Endothelial cell of umbilical vein (primary cell): Measurements from ENCODE around the gene ABLIM2. TPM values are rescaled to one million over a fixed set of nuclear protein-coding genes. Genes with fewer than 3 reads are reported as not detected.

Experiments
- BruUV-seq: library from RNA; stranded (reverse); fragments of 400-500 nt; replicated peaks from 2 replicates; lab custom pipeline; 2021; lab: Mats Ljungman, UMichigan
- CTCF ChIA-PET: fragments of 300-600, 350-600 bp; sonication (Branson Sonifier 250); formaldehyde crosslinking; loops from one replicate; lab custom pipeline; 2021; ENCODE audit warnings: antibody characterized with exemption, inconsistent platforms; lab: Charles Lee
- POLR2A ChIA-PET: fragments of 300-600, 350-600 bp; sonication (Branson Sonifier 250); formaldehyde crosslinking; loops from one replicate; lab custom pipeline; 2021; ENCODE audit warnings: antibody characterized with exemption, inconsistent platforms; lab: Charles Lee
- DNase-seq: peaks from one replicate; pipeline ENCODE4 v3.0.0-alpha.2; 2011; ENCODE audit warnings: low read depth, low spot score
- FAIRE-seq: peaks from 2 replicates; lab custom pipeline; 2011; peaks lifted over from hg19 to GRCh38; lab: Jason Lieb, UNC
- H2AFZ ChIP-seq: 2 replicates; pipeline ENCODE4 v1.6.0; 2012; ENCODE audit warnings: low read depth, low read length, control low read depth, inconsistent platforms
- H3K27ac ChIP-seq: 2 replicates; pipeline ENCODE4 v1.5.1; 2011; ENCODE audit warnings: low read depth, mild to moderate bottlenecking, control low read depth, low read length, moderate library complexity; ENCODE audit not compliant: insufficient read depth
- H3K27me3 ChIP-seq, 2 experiments: 2 replicates each; pipeline versions ENCODE4 v1.6.0 to v1.6.1; 2011; ENCODE audit warnings: low read length in 2 of 2, mixed read lengths in 1 of 2; ENCODE audit not compliant: control insufficient read depth in 2 of 2, insufficient read depth in 2 of 2
- H3K36me3 ChIP-seq, 2 experiments: 2 replicates in 1 of 2; 3 replicates in 1 of 2; pipeline ENCODE4 v1.5.1; 2011; ENCODE audit warnings: low read length in 2 of 2, mild to moderate bottlenecking in 1 of 2, moderate library complexity in 1 of 2; ENCODE audit not compliant: control insufficient read depth in 2 of 2, insufficient read depth in 2 of 2; ENCODE audit errors: extremely low read depth in 1 of 2
- H3K4me1 ChIP-seq: 3 replicates; pipeline ENCODE4 v1.5.1; 2011; ENCODE audit warnings: mild to moderate bottlenecking, low read length; ENCODE audit not compliant: control insufficient read depth, insufficient read depth; ENCODE audit errors: extremely low read depth
- H3K4me2 ChIP-seq: 2 replicates; pipeline ENCODE4 v1.6.1; 2011; ENCODE audit warnings: low read length, control low read depth, mixed read lengths; ENCODE audit not compliant: insufficient read depth
- H3K4me3 ChIP-seq, 3 experiments: fragments of 200-600 bp in 1 of 3; sonication (generic), shearing (Covaris generic) in 1 of 3; replicated peaks in 1 of 3; 2 replicates each; pipeline ENCODE4 v1.5.1; 2011 to 2016; ENCODE audit warnings: control low read depth in 3 of 3, low read length in 3 of 3, mild to moderate bottlenecking in 2 of 3, inconsistent platforms in 1 of 3, low read depth in 1 of 3, moderate library complexity in 1 of 3; ENCODE audit not compliant: insufficient read depth in 1 of 3
- H3K79me2 ChIP-seq: 2 replicates; pipeline ENCODE4 v1.6.0; 2012; ENCODE audit warnings: low read length, inconsistent platforms; ENCODE audit not compliant: control insufficient read depth, insufficient read depth
- H3K9ac ChIP-seq: replicated peaks from 2 replicates; pipeline ENCODE3; 2011; ENCODE audit warnings: low read length, control low read depth; ENCODE audit not compliant: insufficient read depth; ENCODE audit errors: extremely low read depth
- H3K9me1 ChIP-seq: replicated peaks from 3 replicates; pipeline ENCODE4 v1.6.0; 2011; ENCODE audit warnings: mild to moderate bottlenecking, low read length; ENCODE audit not compliant: control insufficient read depth, insufficient read depth; ENCODE audit errors: extremely low read depth
- H3K9me3 ChIP-seq: replicated peaks from 2 replicates; pipeline ENCODE4 v1.5.1; 2012; ENCODE audit warnings: low read length, inconsistent platforms; ENCODE audit not compliant: control insufficient read depth, insufficient read depth
- H4K20me1 ChIP-seq: replicated peaks from 2 replicates; pipeline ENCODE3; 2011; ENCODE audit warnings: mild to moderate bottlenecking, low read length; ENCODE audit not compliant: control insufficient read depth, insufficient read depth; ENCODE audit errors: extremely low read depth
- EZH2 ChIP-seq: IDR thresholded peaks from 2 replicates; pipeline ENCODE4 v1.6.1; 2012; ENCODE audit warnings: borderline replicate concordance, low read depth, mild to moderate bottlenecking, moderate library complexity, low read length, inconsistent platforms; ENCODE audit not compliant: severe bottlenecking
- FOS ChIP-seq: IDR thresholded peaks from 2 replicates; pipeline ENCODE4 v1.6.1; 2011; ENCODE audit warnings: mild to moderate bottlenecking, low read length, moderate library complexity, borderline replicate concordance; ENCODE audit not compliant: insufficient read depth
- GATA2 ChIP-seq: IDR thresholded peaks from 2 replicates; pipeline ENCODE4 v1.7.0; 2011; ENCODE audit warnings: low read depth, mild to moderate bottlenecking, moderate library complexity, mixed read lengths, low read length; ENCODE audit not compliant: insufficient read length, insufficient read depth
- JUN ChIP-seq: IDR thresholded peaks from 2 replicates; pipeline ENCODE4 v1.6.1; 2011; ENCODE audit warnings: borderline replicate concordance, low read depth; ENCODE audit not compliant: insufficient read length, insufficient read depth
- MYC ChIP-seq: IDR thresholded peaks from one replicate; pipeline ENCODE4 v1.6.1; 2011; ENCODE audit warnings: mild to moderate bottlenecking, low read depth, low read length
- POLR2A ChIP-seq: IDR thresholded peaks from 2 replicates; pipeline ENCODE4 v1.6.1; 2012; ENCODE audit warnings: low read depth, mild to moderate bottlenecking, control low read depth, low read length
- POLR2AphosphoS5 ChIP-seq: IDR thresholded peaks from 2 replicates; pipeline ENCODE4 v1.6.1; 2012; ENCODE audit warnings: low read depth, mild to moderate bottlenecking, control low read depth, low read length, moderate library complexity; ENCODE audit not compliant: insufficient read depth
- dilution Hi-C: fragments of 300-500 bp; cut with MboI; formaldehyde crosslinking; loops from one replicate; pipeline ENCODE4 v1.15.0; 2019; ENCODE audit warnings: low sequenced_read_pairs; ENCODE audit not compliant: extremely low pct_ligation_motif_present
- intact Hi-C: fragments of 100-400 bp; cut with micrococcal nuclease; formaldehyde crosslinking; loops from one replicate; pipeline ENCODE4 v1.10.0; 2022
- polyA plus RNA-seq, 4 experiments: library from polyadenylated mRNA; depleted of rRNA in 3 of 4; stranded (reverse) in 3 of 4; unstranded in 1 of 4; fragments of >200 nt; gene quantifications; 2 replicates each; pipeline versions ENCODE4 v1.2.1 to v1.2.3, GENCODE V29; 2011 to 2012; ENCODE audit warnings: missing spikeins in 1 of 4
- total RNA-seq: library from RNA; stranded (reverse); gene quantifications from 2 replicates; pipeline ENCODE4 v1.2.3, GENCODE V29; 2021
- TF ChIP-seq, protein P1 (sequence below), 2 donors: IDR thresholded peaks; 1 replicate in 1 of 2; 2 replicates in 1 of 2; pipeline ENCODE4 v1.5.1; 2011; ENCODE audit warnings: low read length in 2 of 2, mild to moderate bottlenecking in 2 of 2, moderate library complexity in 2 of 2, control low read depth in 1 of 2, inconsistent platforms in 1 of 2, low read depth in 1 of 2; ENCODE audit not compliant: insufficient read depth in 1 of 2; ENCODE audit errors: extremely low read depth in 1 of 2
- TF ChIP-seq, protein P2 (sequence below): IDR thresholded peaks from 2 replicates; pipeline ENCODE4 v1.6.1; 2011; ENCODE audit not compliant: insufficient read depth, insufficient read length

Gene ABLIM2
- total and polyA plus RNA-seq, 2 donors (not counting 3 experiments of a cell fraction or from before 2014, with no cell fraction given), result 0.28 to 0.66 TPM

DNA sequence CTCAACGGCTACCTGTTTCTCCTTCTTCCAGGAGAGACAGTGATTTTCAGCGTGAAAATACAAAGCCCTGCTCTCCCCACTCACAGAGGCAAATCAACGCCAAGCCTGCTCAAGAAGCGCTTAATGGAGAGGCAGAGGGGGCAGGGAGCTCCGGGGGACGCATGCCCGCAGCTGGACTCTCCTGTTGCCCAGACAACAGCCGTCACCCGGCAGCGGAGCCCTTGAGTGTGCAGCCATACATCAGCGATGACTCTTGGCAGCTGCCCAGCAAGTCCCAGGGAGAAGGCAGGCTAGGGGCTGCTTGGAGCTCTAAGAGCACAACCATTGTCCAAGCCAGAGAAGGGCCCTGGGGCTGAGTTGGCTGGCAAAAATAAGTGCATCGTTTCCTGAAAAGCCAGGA lies 148.0 kb downstream of the ABLIM2 start:
- H3K4me2 ChIP-seq, result no peak overlapping the region
- no peaks in the 10 kb centered on the region for H3K36me3 ChIP-seq
- no peaks in the 10 kb centered on the region for H3K9me1 ChIP-seq
- H3K4me3 ChIP-seq, result no peak overlapping the region
- H3K9ac ChIP-seq, result no peak overlapping the region
- H3K27me3 ChIP-seq, result no peaks in the 10 kb centered on the region
- no peaks in the 10 kb centered on the region for H3K4me1 ChIP-seq
- CTCF ChIA-PET, result interaction anchor here (1.5 kb wide), 1 partner anchor 12 kb away, joined by 4 read pairs; no protein-coding TSS in a partner anchor
- POLR2A ChIA-PET, result no interaction called here
- no peak overlapping the region for H2AFZ ChIP-seq
- BruUV-seq, result no TSS peak
- FAIRE-seq (no peak), DNase-seq (no peak)
- dilution Hi-C loops (no loop called here), intact Hi-C loops (no loop called here)
- H3K27ac ChIP-seq, result no peak overlapping the region
- H3K79me2 ChIP-seq, result no peaks in the 10 kb centered on the region
- TF ChIP-seq POLR2AphosphoS5 (no peak), MYC (no peak), EZH2 (no peak), POLR2A (no peak), JUN (no peak), GATA2 (no peak), FOS (no peak)
- TF ChIP-seq, protein P1, sequence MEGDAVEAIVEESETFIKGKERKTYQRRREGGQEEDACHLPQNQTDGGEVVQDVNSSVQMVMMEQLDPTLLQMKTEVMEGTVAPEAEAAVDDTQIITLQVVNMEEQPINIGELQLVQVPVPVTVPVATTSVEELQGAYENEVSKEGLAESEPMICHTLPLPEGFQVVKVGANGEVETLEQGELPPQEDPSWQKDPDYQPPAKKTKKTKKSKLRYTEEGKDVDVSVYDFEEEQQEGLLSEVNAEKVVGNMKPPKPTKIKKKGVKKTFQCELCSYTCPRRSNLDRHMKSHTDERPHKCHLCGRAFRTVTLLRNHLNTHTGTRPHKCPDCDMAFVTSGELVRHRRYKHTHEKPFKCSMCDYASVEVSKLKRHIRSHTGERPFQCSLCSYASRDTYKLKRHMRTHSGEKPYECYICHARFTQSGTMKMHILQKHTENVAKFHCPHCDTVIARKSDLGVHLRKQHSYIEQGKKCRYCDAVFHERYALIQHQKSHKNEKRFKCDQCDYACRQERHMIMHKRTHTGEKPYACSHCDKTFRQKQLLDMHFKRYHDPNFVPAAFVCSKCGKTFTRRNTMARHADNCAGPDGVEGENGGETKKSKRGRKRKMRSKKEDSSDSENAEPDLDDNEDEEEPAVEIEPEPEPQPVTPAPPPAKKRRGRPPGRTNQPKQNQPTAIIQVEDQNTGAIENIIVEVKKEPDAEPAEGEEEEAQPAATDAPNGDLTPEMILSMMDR (IDR thresholded peaks at IDR 0.05; ENCODE audit: extremely low read depth in 1 of 2, insufficient read depth in 1 of 2, low read depth in 1 of 2, low read length in 2 of 2), result no peak
- TF ChIP-seq, protein P2, sequence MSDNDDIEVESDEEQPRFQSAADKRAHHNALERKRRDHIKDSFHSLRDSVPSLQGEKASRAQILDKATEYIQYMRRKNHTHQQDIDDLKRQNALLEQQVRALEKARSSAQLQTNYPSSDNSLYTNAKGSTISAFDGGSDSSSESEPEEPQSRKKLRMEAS, result no peak
- H3K9me3 ChIP-seq, result no peaks in the 10 kb centered on the region
- H4K20me1 ChIP-seq, result no peaks in the 10 kb centered on the region
